ENCODE results near the gene BIRC6. TPM values are rescaled to one million over a fixed set of nuclear protein-coding genes. Genes with fewer than 3 reads are reported as not detected.

BIRC6 gene
- total and polyA plus RNA-seq, 11 donors = 11.0 to 68.0 (median 51.9) TPM

DNA sequence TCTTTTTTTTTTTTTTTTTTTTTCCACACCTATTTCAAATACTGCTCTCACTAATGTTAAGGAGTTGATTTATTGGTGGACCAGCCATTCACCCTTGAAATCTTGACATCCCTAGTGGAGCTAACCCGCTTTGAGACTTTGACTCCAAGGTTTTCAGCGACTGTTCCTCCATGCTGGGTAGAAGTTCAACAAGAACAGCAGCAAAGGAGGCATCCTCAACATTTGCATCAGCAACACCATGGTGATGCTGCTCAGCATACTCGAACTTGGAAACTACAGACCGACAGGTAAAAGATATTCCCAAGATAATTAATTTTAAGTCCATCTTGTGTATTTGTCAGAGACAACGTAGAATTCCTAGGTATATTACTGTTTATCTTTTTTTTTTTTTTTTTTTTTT lies 74.0 kb downstream of the BIRC6 start:
- DNase-seq (no peak), ATAC-seq (no peak)
- H3K27me3 ChIP-seq = no peaks in the 10 kb centered on the region
- H3K9me3 ChIP-seq = no peaks in the 10 kb centered on the region
- WGBS, 4 donors = 96 to 99% (median 98%) methylated on average over 5 of the region's 5 CpGs
- TF ChIP-seq, protein P1, sequence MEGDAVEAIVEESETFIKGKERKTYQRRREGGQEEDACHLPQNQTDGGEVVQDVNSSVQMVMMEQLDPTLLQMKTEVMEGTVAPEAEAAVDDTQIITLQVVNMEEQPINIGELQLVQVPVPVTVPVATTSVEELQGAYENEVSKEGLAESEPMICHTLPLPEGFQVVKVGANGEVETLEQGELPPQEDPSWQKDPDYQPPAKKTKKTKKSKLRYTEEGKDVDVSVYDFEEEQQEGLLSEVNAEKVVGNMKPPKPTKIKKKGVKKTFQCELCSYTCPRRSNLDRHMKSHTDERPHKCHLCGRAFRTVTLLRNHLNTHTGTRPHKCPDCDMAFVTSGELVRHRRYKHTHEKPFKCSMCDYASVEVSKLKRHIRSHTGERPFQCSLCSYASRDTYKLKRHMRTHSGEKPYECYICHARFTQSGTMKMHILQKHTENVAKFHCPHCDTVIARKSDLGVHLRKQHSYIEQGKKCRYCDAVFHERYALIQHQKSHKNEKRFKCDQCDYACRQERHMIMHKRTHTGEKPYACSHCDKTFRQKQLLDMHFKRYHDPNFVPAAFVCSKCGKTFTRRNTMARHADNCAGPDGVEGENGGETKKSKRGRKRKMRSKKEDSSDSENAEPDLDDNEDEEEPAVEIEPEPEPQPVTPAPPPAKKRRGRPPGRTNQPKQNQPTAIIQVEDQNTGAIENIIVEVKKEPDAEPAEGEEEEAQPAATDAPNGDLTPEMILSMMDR (IDR thresholded peaks at IDR 0.05) = no peak
- no peak for TF ChIP-seq POLR2A (IDR thresholded peaks at IDR 0.05)
- intact Hi-C loops (cut with DNase I) = no loop called here
- H3K4me1 ChIP-seq = peaks cover 0 to 26% (median 11%) of the 10 kb centered on the region in 12 donors
- H3K27ac ChIP-seq = no peak overlapping the region
- H3K36me3 ChIP-seq = peaks cover 0 to 57% (median 43%) of the 10 kb centered on the region in 9 donors
- no peak overlapping the region for H3K4me3 ChIP-seq

DNA sequence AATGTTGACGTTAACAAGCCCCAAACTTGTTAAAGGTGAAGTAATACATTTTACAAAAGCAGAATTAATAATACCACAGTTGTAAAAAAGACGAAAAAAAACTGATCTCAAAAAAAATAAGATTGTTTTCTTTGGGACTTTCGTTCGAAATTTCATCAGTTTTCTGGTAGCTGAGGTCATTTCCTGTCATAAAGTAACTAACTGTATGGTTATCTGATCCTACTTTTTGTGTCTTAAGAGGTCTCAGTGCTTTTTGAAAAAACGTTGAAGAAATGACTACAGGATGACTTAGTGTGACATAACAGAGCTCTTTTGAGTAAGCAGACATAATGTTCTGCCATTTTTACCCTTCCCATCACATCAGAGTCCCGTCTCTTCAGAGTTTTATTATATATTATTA lies 79.3 kb downstream of the BIRC6 start:
- intact Hi-C loops (cut with DNase I) = no loop called here
- TF ChIP-seq, protein P1 (IDR thresholded peaks at IDR 0.05) = no peak
- no peak for TF ChIP-seq POLR2A (IDR thresholded peaks at IDR 0.05)
- 75 to 84% (median 78%) methylated on average over 6 of the region's 6 CpGs for WGBS, 4 donors
- no peaks in the 10 kb centered on the region for H3K27me3 ChIP-seq
- H3K36me3 ChIP-seq = peaks cover 0 to 96% (median 89%) of the 10 kb centered on the region in 9 donors
- no peaks in the 10 kb centered on the region for H3K9me3 ChIP-seq
- no peak overlapping the region for H3K27ac ChIP-seq
- H3K4me3 ChIP-seq = no peak overlapping the region
- DNase-seq (no peak), ATAC-seq (no peak)
- H3K4me1 ChIP-seq = peaks cover 0 to 4% (median 0%) of the 10 kb centered on the region in 12 donors

GRCh38 chr2:32442020-32442467 lies 85.2 kb downstream of the BIRC6 start:
- Histone ChIP-seq H3K4me1 (no peaks in the 10 kb centered on the region), H3K36me3 (peaks cover 0 to 95% (median 94%) of the 10 kb centered on the region in 9 donors), H3K27me3 (no peaks in the 10 kb centered on the region), H3K9me3 (no peaks in the 10 kb centered on the region), H3K27ac (no peak overlapping the region), H3K4me3 (no peak overlapping the region)
- DNase-seq (no peak), ATAC-seq (no peak)
- TF ChIP-seq, protein P1 (IDR thresholded peaks at IDR 0.05) = no peak
- no peak for TF ChIP-seq POLR2A (IDR thresholded peaks at IDR 0.05)
- intact Hi-C loops (cut with DNase I) = no loop called here
- 79 to 85% (median 82%) methylated on average over 7 of the region's 7 CpGs for WGBS, 4 donors

DNA sequence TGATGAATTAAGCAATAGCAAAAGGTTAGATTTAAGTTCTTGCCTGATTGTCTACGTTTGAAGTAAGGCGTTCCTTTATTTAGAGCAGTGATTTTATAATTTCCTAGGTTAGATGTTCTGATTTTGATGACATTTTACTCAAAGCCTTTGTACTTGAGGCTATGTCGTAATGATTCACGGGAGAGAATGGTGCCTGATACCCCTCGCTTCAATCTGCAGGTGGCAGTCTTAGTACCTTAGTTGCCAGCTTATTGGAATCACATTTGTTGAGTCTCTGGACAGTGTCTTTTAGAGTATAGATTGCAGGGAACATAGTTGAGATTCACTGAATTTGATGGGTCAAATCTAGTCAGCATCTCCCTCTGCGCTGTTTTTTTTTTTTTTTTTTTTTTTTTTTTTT lies 89.5 kb downstream of the BIRC6 start:
- Histone ChIP-seq H3K27ac (no peak overlapping the region), H3K4me3 (no peak overlapping the region), H3K9me3 (no peaks in the 10 kb centered on the region), H3K36me3 (peaks cover 0 to 82% (median 78%) of the 10 kb centered on the region in 9 donors), H3K4me1 (no peaks in the 10 kb centered on the region), H3K27me3 (no peaks in the 10 kb centered on the region)
- TF ChIP-seq, protein P1 (IDR thresholded peaks at IDR 0.05) = no peak
- TF ChIP-seq POLR2A (IDR thresholded peaks at IDR 0.05) = no peak
- WGBS, 4 donors = 95 to 98% (median 97%) methylated on average over 6 of the region's 6 CpGs
- intact Hi-C loops (cut with DNase I) = no loop called here
- no peak for ATAC-seq
- DNase-seq = no peak

Measured in heart left ventricle (tissue), 16 donors.